ENCODE data around the gene ALG14.
"Not testable (repeated sequence)": the region's sequence is repeated elsewhere in the genome, so short reads cannot be mapped to it uniquely, and the experiment has no call there.

Gene ALG14

GRCh38 chr1:95086949-95087533 lies 14.3 kb upstream of the ALG14 start:
- no peak for DNase-seq (ENCODE audit: low read depth, low spot score)

- DNase-seq (ENCODE audit: low read depth, low spot score) = no peak
Measured at GRCh38 chr1:95085376-95085775, 12.6 kb upstream of the ALG14 start.

GRCh38 chr1:95084317-95085176 lies 11.8 kb upstream of the ALG14 start:
- DNase-seq (ENCODE audit: low read depth, low spot score) = no peak

GRCh38 chr1:95080879-95081278 lies 8.1 kb upstream of the ALG14 start:
- DNase-seq (ENCODE audit: low read depth, low spot score) = no peak

GRCh38 chr1:95080446-95080845 lies 7.7 kb upstream of the ALG14 start:
- DNase-seq (ENCODE audit: low read depth, low spot score) = no peak

GRCh38 chr1:95076034-95076433 lies 3.3 kb upstream of the ALG14 start:
- no peak for DNase-seq (ENCODE audit: low read depth, low spot score)

- no peak for DNase-seq (ENCODE audit: low read depth, low spot score)
Measured at GRCh38 chr1:95073446-95073845, 695 bp upstream of the ALG14 start.

- no peak for DNase-seq (ENCODE audit: low read depth, low spot score)
Measured at GRCh38 chr1:95072117-95072516, 634 bp downstream of the ALG14 start.

- no peak for DNase-seq (ENCODE audit: low read depth, low spot score)
Measured at GRCh38 chr1:95071539-95071938, 1.2 kb downstream of the ALG14 start.

- no peak for DNase-seq (ENCODE audit: low read depth, low spot score)
Measured at GRCh38 chr1:95069710-95070093, 3.0 kb downstream of the ALG14 start.

- DNase-seq (ENCODE audit: low read depth, low spot score) = no peak
Measured at GRCh38 chr1:95068956-95069709, 3.6 kb downstream of the ALG14 start.

- no peak for DNase-seq (ENCODE audit: low read depth, low spot score)
Measured at GRCh38 chr1:95067568-95067967, 5.2 kb downstream of the ALG14 start.

- DNase-seq (ENCODE audit: low read depth, low spot score) = no peak
Measured at GRCh38 chr1:95067062-95067461, 5.7 kb downstream of the ALG14 start.

- no peak for DNase-seq (ENCODE audit: low read depth, low spot score)
Measured at GRCh38 chr1:95061445-95062006, 11.2 kb downstream of the ALG14 start.

GRCh38 chr1:95058974-95059373 lies 13.8 kb downstream of the ALG14 start:
- no peak for DNase-seq (ENCODE audit: low read depth, low spot score)

- DNase-seq (ENCODE audit: low read depth, low spot score) = no peak
Measured at GRCh38 chr1:95057351-95057750, 15.4 kb downstream of the ALG14 start.

GRCh38 chr1:95049935-95050334 lies 22.8 kb downstream of the ALG14 start:
- DNase-seq (ENCODE audit: low read depth, low spot score) = no peak

GRCh38 chr1:95048317-95048716 lies 24.4 kb downstream of the ALG14 start:
- DNase-seq (ENCODE audit: low read depth, low spot score) = no peak

GRCh38 chr1:95047624-95048023 lies 25.1 kb downstream of the ALG14 start:
- not testable (repeated sequence) for DNase-seq (ENCODE audit: low read depth, low spot score)

- no peak for DNase-seq (ENCODE audit: low read depth, low spot score)
Measured at GRCh38 chr1:95046359-95046758, 26.4 kb downstream of the ALG14 start.

GRCh38 chr1:95043141-95043980 lies 29.4 kb downstream of the ALG14 start:
- peak; percentile 47 for DNase-seq (ENCODE audit: low read depth, low spot score)
